ENCODE data around the gene ZNF275.
"Not testable (repeated sequence)": the region's sequence is repeated elsewhere in the genome, so short reads cannot be mapped to it uniquely, and the experiment has no call there.

ZNF275 gene

GRCh38 chrX:153317996-153318722 lies 15.8 kb upstream of the ZNF275 start:
- DNase-seq (ENCODE audit: extremely low spot score, insufficient read length, low read depth) = no peak
- FAIRE-seq = no peak

DNA sequence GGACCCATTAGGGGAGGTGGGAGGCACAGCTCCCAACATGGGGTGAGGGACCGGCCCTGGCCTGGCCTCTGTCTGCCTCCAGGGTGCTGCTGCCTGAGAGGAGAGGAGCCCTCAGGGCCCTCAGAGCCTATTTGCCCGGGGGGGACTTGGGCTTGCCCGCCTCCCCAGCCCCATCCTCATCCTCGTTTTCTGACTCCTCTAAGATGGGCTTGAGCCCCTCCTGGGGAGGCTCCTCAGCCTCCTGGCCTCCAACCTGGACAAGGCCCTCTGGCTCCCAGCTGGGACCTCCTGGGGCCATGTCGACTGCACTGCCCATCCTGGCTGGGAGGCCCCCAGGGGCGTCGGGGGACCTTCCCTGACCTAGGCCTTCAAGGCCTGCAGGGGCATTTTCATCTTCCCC lies 15.1 kb upstream of the ZNF275 start:
- FAIRE-seq = no peak
- DNase-seq (ENCODE audit: extremely low spot score, insufficient read length, low read depth) = no peak

DNA sequence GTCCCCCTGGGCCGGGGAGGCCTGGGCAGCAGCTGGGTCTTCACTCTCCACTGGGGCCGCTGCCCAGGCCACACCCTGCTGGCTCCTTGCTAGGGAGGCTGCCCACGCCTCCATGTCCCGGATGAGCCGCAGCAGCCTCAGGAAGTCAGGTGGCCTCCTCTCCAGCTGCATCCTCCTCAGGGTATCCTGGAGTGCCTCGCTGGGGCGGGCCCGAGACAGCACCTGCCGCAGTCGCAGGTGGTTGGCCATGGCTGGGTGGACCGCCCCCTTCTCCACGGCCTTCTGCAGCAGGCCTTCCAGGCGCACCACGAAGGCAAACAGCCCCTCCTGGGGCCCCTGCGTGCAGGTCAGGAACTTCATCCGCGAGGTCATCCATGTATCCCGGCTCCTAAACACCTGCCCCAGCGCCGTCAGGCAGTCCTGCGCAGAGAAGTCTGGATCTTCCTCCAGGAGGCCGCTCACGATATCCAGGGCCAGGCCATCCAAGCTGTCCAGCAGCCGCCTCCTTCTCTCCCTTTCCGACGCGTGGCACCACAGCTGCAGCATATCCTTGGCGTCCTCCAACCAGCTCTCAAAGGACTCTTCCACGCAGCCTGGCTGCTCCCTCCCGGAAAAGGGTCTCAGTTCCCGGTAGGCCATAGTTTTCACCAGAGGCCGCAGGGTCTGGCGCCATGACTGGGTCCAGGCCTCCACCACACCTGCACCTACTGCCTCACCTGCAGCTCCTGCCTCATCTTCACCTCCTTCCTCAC lies 14.5 kb upstream of the ZNF275 start:
- no peak for DNase-seq (ENCODE audit: extremely low spot score, insufficient read length, low read depth)
- FAIRE-seq = no peak

DNA sequence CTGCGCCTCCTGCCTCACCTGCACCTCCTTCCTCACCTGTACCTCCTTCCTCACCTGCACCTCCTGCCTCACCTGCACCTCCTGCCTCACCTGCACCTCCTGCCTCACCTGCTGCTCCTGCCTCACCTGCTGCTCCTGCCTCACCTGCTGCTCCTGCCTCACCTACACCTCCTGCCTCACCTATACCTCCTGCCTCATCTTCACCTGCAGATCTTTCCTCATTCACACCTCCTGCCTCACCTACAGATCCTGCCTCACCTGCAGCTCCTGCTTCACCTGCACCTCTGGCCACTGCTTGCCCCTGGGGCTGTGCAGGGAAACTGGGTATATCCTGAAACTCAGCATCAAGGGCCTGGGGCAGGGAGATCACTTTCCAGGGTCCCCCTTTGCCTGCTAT lies 13.9 kb upstream of the ZNF275 start:
- FAIRE-seq; DNase-seq (ENCODE audit: extremely low spot score, insufficient read length, low read depth): not testable (repeated sequence)

GRCh38 chrX:153320555-153321184 lies 13.3 kb upstream of the ZNF275 start:
- FAIRE-seq = no peak

GRCh38 chrX:153321381-153322124 lies 12.4 kb upstream of the ZNF275 start, which contains the start of gene PNMA6F:
Gene PNMA6F, minus strand, starts transcription at chrX:153321767. Its CDS starts 1,093 bp downstream, at chrX:153320674.
- DNase-seq (ENCODE audit: extremely low spot score, insufficient read length, low read depth) = no peak
- FAIRE-seq = no peak

More at GRCh38 chrX:153320555-153321184, 13.3 kb upstream of the ZNF275 start:
- no peak for DNase-seq (ENCODE audit: extremely low spot score, insufficient read length, low read depth)

DNA sequence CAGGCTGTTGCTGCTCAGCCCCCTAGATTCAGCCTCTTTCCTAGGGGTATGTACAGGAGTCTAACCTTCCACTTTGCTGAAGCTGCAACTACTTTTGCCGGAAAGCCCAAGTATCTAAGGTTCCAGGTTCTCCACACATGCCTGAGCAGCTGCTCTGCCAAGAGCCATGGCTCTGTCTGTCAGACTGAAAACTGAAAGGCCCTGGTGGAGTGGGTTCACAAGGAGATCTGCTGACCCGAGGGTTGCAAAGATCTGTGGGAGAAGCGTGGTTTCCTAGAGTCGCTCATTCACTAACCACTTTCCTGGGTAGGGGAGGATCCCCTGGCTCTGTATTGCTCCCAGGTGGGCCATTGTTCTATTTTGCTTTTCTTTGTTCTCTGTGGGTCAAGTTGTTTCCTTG lies 6.4 kb upstream of the ZNF275 start:
- FAIRE-seq (no peak), DNase-seq (ENCODE audit: extremely low spot score, insufficient read length, low read depth) (no peak)

DNA sequence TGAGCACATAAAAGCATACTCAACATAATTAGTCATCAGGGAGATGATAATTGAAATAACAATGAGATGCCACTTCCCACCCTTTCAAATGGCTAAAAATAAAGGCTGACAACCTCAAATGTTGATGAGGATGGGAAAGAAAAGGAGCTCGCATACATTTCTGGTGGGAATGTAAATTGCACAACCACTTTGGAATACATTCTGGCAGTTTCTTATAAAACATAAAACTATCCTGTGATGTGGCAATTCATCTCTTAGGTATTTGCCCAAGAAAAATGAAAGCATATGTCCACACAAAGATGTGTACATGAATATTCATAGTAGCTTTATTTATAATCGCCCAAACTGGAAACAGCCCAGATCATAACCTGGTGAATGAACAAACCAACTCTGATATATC lies 687 bp upstream of the ZNF275 start:
- DNase-seq (ENCODE audit: extremely low spot score, insufficient read length, low read depth) = no peak
- no peak for FAIRE-seq

DNA sequence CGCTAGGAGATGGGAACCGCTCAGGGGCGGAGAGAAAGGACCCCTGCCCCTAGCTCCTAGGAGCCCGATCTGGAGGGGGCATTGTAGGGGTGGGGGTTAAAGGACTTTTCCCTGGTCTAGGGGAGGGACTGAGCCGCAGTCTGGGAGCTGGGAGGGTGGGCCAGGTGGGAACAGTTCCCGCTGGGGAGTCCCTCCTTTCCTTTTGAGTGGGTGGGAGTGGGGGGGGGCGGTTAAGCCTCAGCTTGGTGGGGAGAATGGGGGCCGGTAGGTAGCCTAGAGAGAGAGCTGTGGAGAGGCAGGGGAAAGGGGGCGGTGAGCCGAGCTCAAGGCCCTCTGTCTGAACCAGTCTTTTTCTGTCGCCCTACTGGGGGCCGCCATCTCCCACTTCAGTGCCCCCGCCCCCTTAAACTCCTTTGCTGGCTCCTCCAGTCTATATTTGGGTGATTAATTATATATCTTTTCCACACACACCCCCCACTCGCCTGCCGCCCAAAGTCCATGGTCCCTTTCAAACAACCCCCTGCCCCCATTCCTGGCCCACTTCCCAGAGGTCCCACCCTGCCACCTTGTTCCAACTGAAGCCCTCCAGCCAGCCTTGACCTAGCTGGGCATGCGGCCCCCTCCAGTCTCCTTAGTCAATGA lies 822 bp downstream of the ZNF275 start:
- FAIRE-seq (no peak), DNase-seq (ENCODE audit: extremely low spot score, insufficient read length, low read depth) (no peak)

DNA sequence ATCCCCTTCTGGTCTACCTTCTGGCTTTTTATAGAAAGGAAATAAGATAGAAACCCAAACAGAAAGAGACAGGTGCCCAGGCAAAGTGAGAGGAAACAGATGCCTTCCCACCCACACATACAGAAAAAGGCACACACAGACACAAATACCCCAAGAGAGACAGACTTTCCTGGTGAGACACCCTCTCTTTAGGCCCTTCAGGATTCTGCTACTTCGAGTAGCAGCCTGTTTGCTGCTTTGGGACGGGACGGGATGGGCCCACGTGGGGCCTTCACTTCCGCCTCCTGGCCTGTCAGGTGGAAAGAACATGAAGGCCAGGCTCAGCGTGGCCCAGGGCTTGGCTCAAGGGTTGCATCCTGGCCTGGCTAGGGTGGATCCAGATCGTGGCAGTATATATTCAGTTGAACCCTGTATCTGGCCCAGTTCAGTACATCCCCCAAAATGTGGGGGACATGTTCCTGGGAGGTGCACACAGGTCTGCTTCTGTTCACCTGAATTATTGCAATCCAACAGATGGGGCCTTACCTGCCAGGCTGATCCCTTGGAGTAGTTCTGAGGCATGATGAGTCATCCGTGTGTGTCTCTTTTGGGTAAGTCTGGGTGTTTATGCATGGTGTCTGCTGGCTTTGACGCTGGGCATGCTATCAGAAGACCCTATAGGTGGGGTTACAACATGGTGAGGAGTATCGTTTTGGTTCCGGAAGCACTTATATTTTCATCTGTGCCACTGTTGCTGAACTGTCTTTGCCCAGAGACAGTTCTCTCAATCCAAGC lies 2.4 kb downstream of the ZNF275 start:
- DNase-seq (ENCODE audit: extremely low spot score, insufficient read length, low read depth) = no peak
- FAIRE-seq = peak; percentile 89

- FAIRE-seq = no peak
Measured at GRCh38 chrX:153336988-153337387, 3.0 kb downstream of the ZNF275 start.

GRCh38 chrX:153338836-153339235 lies 4.9 kb downstream of the ZNF275 start:
- no peak for DNase-seq (ENCODE audit: extremely low spot score, insufficient read length, low read depth)
- FAIRE-seq = no peak

More at GRCh38 chrX:153336988-153337387, 3.0 kb downstream of the ZNF275 start:
- no peak for DNase-seq (ENCODE audit: extremely low spot score, insufficient read length, low read depth)

DNA sequence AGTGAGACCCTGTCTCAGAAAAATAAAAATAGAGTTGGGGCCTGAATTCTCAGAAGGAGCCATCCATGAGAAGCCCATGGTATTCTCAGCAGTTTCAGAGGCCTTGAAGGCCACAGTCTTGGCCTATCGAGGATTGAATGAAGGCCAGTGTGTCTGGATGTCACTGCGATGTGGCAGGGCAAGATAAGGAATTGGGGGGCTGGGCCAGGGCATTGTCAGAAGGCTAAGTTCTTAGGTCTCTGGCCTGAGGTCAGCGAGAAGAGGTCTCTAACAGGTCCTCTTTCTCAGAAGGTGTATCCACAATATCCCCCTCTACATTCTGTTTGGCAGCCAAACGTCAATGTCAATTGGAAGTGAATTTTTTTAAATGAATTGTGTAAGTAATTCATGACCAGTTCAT lies 5.7 kb downstream of the ZNF275 start:
- DNase-seq (ENCODE audit: extremely low spot score, insufficient read length, low read depth) (no peak), FAIRE-seq (no peak)

DNA sequence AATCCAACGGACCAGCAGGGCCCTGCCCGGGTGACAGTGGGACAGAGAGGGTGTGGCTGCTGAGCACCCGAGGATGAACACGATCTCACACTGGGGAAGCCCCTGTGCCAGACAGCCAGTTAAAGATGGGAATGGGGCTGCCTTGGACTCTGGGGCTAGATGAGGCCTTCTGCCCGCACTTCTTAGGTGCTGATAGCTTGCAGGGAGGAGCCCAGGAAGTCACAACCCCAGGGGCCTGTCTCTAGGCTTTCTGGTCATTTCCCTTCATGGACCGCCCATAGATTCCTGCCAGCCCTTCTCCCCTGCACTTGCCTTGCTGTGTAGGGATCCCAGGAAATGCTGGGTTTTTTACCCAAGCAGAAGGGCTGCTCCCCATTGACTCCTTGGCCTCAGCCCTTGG lies 6.2 kb downstream of the ZNF275 start:
- FAIRE-seq = no peak

GRCh38 chrX:153342762-153343558 lies 9.0 kb downstream of the ZNF275 start:
- FAIRE-seq (no peak), DNase-seq (ENCODE audit: extremely low spot score, insufficient read length, low read depth) (no peak)

More for the DNA sequence above, 6.2 kb downstream of the ZNF275 start:
- no peak for DNase-seq (ENCODE audit: extremely low spot score, insufficient read length, low read depth)

- DNase-seq (ENCODE audit: extremely low spot score, insufficient read length, low read depth) = no peak
- no peak for FAIRE-seq
Measured at GRCh38 chrX:153343674-153344073, 9.7 kb downstream of the ZNF275 start.

DNA sequence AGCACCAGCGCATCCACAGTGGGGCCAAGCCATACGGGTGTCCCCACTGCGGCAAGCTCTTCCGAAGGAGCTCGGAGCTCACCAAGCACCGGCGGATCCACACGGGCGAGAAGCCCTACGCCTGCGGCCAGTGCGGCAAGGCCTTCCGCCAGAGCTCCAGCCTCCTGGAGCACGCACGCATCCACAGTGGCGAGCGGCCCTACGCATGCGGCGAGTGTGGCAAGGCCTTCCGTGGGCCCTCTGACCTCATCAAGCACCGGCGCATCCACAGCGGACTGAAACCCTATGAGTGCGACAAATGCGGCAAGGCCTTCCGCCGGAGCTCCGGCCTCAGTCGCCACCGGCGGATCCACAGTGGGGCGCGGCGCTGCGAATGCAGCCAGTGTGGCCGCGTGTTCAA lies 13.6 kb downstream of the ZNF275 start:
- DNase-seq (ENCODE audit: extremely low spot score, insufficient read length, low read depth) = no peak
- no peak for FAIRE-seq

DNA sequence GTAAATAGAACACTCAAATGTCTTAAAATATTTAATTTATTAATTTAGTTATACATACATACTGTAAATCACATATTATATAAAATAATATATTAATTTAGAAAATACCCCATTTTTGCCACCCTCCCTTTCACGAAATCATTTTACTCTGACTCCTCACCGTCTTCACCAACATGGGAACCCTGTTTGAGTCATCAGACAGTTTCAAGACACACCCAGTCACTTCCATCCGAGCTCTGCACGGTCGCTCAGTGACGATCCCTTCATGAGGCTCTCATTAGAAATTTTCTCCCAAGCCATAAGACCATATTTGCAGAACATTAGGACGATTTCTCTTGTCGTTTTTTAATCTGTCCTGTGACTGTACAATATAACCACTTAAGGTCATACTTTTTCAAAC lies 14.5 kb downstream of the ZNF275 start:
- no peak for FAIRE-seq
- no peak for DNase-seq (ENCODE audit: extremely low spot score, insufficient read length, low read depth)
